Measurements from ENCODE around the gene ARMH3. TPM values are rescaled to one million over a fixed set of nuclear protein-coding genes. Genes with fewer than 3 reads are reported as not detected.
"Not testable (repeated sequence)": the region's sequence is repeated elsewhere in the genome, so short reads cannot be mapped to it uniquely, and the experiment has no call there.

ARMH3 gene
- total RNA-seq, 2 experiments from 2014 or later, result 22.8 to 23.9 TPM

DNA sequence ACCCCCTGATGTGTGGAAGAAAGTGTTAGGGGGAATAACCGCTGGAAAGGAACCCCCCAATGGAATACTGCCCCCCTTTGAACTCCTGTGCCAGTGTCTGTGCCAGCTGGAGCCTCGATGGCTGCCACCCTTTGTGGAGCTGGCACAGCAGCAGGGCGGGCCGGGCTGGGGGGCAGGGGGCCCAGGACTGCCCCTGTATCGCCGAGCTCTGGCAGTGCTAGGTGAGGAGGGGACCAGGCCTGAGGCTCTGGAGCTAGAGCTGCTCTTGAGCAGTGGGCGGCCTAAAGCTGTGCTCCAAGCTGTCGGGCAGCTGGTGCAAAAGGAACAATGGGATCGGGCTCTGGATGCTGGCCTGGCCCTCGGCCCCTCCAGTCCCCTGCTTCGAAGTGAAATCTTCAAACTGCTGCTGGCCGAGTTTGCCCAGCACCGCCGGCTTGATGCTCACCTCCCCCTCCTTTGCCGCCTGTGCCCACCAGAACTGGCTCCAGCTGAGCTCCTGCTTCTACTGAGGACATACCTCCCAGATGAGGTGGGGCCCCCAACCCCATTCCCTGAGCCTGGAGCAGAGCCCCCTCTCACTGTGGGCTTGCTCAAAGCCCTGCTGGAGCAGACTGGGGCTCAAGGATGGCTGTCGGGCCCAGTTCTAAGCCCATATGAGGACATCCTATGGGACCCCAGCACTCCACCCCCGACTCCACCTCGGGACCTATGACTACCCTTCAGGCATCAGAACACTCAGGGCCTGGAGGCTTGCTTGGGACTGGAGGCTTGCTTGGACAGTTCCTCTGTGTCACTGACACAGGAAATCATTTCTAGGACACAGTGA, 11.3 kb upstream of the ARMH3 start:
- Mint-ChIP-seq H3K9me3 (no peaks in the 10 kb centered on the region), H3K27ac (no peak overlapping the region), H3K4me1 (peaks cover 32% of the 10 kb centered on the region), H3K4me3 (no peak overlapping the region), H3K36me3 (ENCODE audit: low read depth) (peaks cover 12% of the 10 kb centered on the region), H3K27me3 (no peaks in the 10 kb centered on the region)
- no peak for DNase-seq
- ChIA-PET CTCF (interaction anchor here (0.9 to 2.5 kb wide), 5 partner anchors 15 to 227 kb away, joined by 3 to 14 read pairs (median 5); no protein-coding TSS in a partner anchor), POLR2A (interaction anchor here (0.9 to 4.6 kb wide), 3 partner anchors 12 to 47 kb away, joined by 3 to 47 read pairs (median 5); partner anchors contain the start of gene ARMH3)

DNA sequence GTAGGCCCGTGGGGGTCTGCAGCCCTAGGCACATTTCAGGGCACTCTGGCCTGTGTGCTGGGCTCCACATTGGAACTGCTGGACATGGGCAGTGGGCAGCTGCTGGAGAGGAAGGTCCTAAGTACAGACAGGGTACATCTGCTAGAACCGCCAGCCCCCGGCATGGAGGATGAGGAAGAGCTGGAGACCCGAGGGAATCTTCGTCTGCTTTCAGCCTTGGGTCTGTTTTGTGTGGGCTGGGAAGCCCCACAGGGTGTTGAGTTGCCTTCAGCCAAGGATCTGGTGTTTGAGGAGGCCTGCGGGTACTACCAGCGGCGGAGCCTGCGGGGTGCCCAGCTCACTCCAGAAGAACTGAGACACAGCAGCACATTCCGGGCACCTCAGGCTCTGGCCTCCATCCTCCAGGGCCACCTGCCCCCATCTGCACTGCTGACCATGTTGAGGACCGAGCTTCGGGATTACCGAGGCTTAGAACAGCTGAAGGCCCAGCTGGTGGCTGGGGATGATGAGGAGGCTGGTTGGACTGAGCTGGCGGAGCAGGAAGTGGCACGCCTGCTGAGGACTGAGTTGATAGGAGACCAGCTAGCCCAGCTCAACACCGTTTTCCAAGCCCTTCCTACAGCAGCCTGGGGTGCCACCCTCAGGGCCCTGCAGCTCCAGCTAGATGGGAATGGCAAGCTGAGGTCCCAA, 10.6 kb upstream of the ARMH3 start:
- Mint-ChIP-seq H3K4me3 (peak overlapping the region; percentile 84), H3K27me3 (no peaks in the 10 kb centered on the region), H3K36me3 (ENCODE audit: low read depth) (peaks cover 12% of the 10 kb centered on the region), H3K9me3 (no peaks in the 10 kb centered on the region), H3K27ac (peak overlapping the region; percentile 82), H3K4me1 (peaks cover 32% of the 10 kb centered on the region)
- ChIA-PET CTCF (interaction anchor here (0.9 to 2.5 kb wide), 6 partner anchors 10 to 226 kb away, joined by 3 to 14 read pairs (median 6); partner anchors contain the start of gene ARMH3), POLR2A (interaction anchor here (0.9 to 4.6 kb wide), 4 partner anchors 11 to 248 kb away, joined by 3 to 47 read pairs (median 7); partner anchors contain the start of genes ARMH3 and OGA)
- no peak for DNase-seq

DNA sequence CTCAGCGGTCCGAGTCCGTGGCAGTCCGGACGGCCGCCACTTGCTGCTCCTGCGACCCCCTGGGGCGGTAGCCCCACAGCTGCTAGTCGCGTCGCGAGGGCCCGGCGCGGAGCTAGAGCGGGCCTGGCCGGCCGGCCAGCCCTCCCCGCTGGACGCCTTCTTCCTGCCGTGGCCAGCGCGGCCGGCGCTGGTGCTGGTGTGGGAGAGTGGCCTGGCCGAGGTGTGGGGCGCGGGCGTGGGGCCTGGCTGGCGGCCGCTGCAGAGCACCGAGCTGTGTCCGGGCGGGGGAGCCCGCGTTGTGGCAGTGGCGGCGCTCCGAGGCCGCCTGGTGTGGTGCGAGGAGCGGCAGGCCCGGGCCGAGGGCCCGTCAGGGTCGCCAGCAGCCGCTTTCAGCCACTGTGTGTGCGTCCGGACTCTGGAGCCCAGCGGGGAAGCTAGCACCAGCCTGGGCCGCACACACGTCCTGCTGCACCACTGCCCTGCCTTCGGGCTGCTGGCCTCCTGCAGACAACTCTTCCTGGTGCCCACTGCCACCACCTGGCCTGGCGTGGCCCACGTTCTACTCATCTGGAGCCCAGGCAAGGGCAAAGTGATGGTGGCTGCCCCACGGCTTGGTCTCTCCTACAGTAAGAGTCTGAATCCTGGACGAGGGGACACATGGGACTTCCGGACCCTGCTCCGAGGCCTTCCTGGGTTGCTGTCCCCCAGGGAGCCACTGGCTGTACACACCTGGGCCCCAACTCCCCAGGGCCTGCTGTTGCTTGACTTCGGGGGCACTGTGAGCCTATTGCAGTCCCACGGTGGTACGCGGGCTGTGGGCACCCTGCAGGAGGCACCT, 9.8 kb upstream of the ARMH3 start:
- POLR2A ChIA-PET, result interaction anchor here (0.7 to 4.6 kb wide), 9 partner anchors 10 to 247 kb away, joined by 3 to 47 read pairs (median 3); partner anchors contain the start of genes ARMH3, NOLC1 and OGA
- Mint-ChIP-seq H3K27ac (peak overlapping the region; percentile 82), H3K27me3 (no peaks in the 10 kb centered on the region)

GRCh38 chr10:102064868-102065560, 9.0 kb upstream of the ARMH3 start, which contains the start of gene HPS6:
Gene HPS6 (plus strand): TSS chr10:102065349. CDS start chr10:102065475, 126 bp downstream.
- H3K27me3 Mint-ChIP-seq, result no peaks in the 10 kb centered on the region
- peak; percentile 92 for DNase-seq
- peaks cover 32% of the 10 kb centered on the region for H3K4me1 Mint-ChIP-seq
- no peaks in the 10 kb centered on the region for H3K9me3 Mint-ChIP-seq
- peaks cover 12% of the 10 kb centered on the region for H3K36me3 Mint-ChIP-seq (ENCODE audit: low read depth)
- peak within 1 kb of the TSS; percentile 83 for H3K27ac Mint-ChIP-seq
- H3K4me3 Mint-ChIP-seq, result peak within 1 kb of the TSS; percentile 84
- ChIA-PET CTCF (interaction anchor here (1.5 to 2.5 kb wide), 4 partner anchors 8 to 224 kb away, joined by 6 to 14 read pairs (median 10); partner anchors contain the start of gene ARMH3), POLR2A (interaction anchor here (0.7 to 4.6 kb wide), 9 partner anchors 10 to 247 kb away, joined by 3 to 47 read pairs (median 3); partner anchors contain the start of genes ARMH3, NOLC1 and OGA)

More for the DNA sequence above, 9.8 kb upstream of the ARMH3 start:
- peaks cover 12% of the 10 kb centered on the region for H3K36me3 Mint-ChIP-seq (ENCODE audit: low read depth)
- peak overlapping the region; percentile 84 for H3K4me3 Mint-ChIP-seq
- peak; percentile 30 for DNase-seq
- peaks cover 32% of the 10 kb centered on the region for H3K4me1 Mint-ChIP-seq
- CTCF ChIA-PET, result interaction anchor here (1.5 to 2.5 kb wide), 4 partner anchors 9 to 225 kb away, joined by 6 to 14 read pairs (median 10); partner anchors contain the start of gene ARMH3
- H3K9me3 Mint-ChIP-seq, result no peaks in the 10 kb centered on the region

DNA sequence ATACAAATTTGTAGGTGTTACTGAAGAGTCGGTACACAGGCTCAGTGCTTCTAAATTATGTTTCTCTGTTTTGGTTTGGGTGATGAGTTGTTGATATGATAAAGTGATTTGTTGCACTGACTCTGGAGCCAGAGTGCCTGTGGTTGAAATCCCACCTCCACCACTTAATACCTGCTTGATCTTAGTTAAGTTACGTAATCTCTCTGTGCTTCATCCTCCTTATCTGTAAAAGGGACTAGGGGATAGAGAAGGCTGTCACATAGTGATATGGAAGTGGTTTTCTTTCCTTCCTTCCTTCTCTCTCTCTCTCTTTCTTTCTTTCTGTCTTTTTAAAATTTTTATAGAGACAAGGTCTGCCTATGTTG, 8.5 kb upstream of the ARMH3 start:
- POLR2A ChIA-PET, result interaction anchor here (1.6 kb wide), 1 partner anchor 12 kb away, joined by 5 read pairs; no protein-coding TSS in a partner anchor
- no peak for DNase-seq
- peak overlapping the region; percentile 83 for H3K27ac Mint-ChIP-seq
- H3K27me3 Mint-ChIP-seq, result no peaks in the 10 kb centered on the region
- H3K9me3 Mint-ChIP-seq, result no peaks in the 10 kb centered on the region
- H3K4me3 Mint-ChIP-seq, result peak overlapping the region; percentile 73
- peaks cover 32% of the 10 kb centered on the region for H3K4me1 Mint-ChIP-seq
- CTCF ChIA-PET, result no interaction called here
- H3K36me3 Mint-ChIP-seq (ENCODE audit: low read depth), result peaks cover 11% of the 10 kb centered on the region

GRCh38 chr10:102059987-102060386, 4.0 kb upstream of the ARMH3 start:
- POLR2A ChIA-PET, result no interaction called here
- Mint-ChIP-seq H3K27ac (no peak overlapping the region), H3K9me3 (no peaks in the 10 kb centered on the region), H3K27me3 (no peaks in the 10 kb centered on the region), H3K4me3 (no peak overlapping the region), H3K36me3 (ENCODE audit: low read depth) (no peaks in the 10 kb centered on the region), H3K4me1 (peaks cover 28% of the 10 kb centered on the region)
- no peak for DNase-seq
- CTCF ChIA-PET, result interaction anchor here (1.2 kb wide), 1 partner anchor 13 kb away, joined by 3 read pairs; no protein-coding TSS in a partner anchor

DNA sequence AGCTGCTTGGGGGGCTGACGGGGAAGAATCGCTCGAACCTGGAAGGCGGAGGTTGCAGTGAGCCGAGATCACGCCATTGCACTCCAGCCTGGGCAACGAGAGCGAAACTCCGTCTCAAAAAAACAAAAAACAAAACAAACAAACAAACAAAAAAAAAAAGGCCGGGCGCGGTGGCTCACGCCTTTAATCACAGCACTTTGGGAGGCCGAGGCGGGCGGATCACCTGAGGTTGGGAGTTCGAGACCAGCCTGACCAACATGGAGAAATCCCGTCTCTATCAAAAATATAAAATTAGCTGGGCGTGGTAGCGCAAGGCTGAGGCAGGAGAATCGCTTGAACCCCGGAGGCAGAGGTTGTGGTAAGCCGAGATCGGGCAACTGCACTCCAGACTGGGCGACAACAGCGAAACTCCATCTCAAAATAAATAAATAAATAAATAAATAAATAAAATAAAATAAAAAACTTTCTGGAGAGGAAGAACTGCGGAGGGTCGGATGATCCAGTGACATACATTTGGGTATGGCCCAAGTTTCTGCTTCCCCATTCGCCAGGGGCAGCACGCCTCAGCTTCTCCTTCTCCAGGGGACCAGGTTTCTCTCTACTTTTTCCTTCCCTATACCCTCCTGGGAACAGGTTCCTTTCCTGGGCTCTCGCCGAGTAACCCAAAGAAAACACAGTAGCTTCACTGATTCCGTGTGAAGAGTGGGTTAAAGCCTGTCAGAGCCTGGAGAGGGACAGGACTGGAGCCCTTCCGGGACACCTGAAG, 909 bp downstream of the ARMH3 start:
- Mint-ChIP-seq H3K4me3 (peak overlapping the region; percentile 99), H3K4me1 (peaks cover 39% of the 10 kb centered on the region), H3K27ac (peak overlapping the region; percentile 86)
- H3K27me3 Mint-ChIP-seq; H3K9me3 Mint-ChIP-seq; H3K36me3 Mint-ChIP-seq (ENCODE audit: low read depth); DNase-seq: not testable (repeated sequence)
- ChIA-PET POLR2A (interaction anchor here (0.7 to 3.9 kb wide), 6 partner anchors 12 to 237 kb away, joined by 3 to 47 read pairs (median 4); partner anchors contain the start of genes HPS6 and OGA), CTCF (interaction anchor here (0.7 to 2.9 kb wide), 7 partner anchors 18 to 219 kb away, joined by 3 to 13 read pairs (median 3); no protein-coding TSS in a partner anchor)

- ChIA-PET CTCF (no interaction called here), POLR2A (no interaction called here)
- Mint-ChIP-seq H3K4me1 (peaks cover 13% of the 10 kb centered on the region), H3K27me3 (no peaks in the 10 kb centered on the region), H3K36me3 (ENCODE audit: low read depth) (peaks cover 2% of the 10 kb centered on the region), H3K4me3 (no peak overlapping the region), H3K9me3 (no peaks in the 10 kb centered on the region), H3K27ac (no peak overlapping the region)
- DNase-seq, result no peak
Measured at GRCh38 chr10:102046095-102046494, 9.9 kb downstream of the ARMH3 start.

DNA sequence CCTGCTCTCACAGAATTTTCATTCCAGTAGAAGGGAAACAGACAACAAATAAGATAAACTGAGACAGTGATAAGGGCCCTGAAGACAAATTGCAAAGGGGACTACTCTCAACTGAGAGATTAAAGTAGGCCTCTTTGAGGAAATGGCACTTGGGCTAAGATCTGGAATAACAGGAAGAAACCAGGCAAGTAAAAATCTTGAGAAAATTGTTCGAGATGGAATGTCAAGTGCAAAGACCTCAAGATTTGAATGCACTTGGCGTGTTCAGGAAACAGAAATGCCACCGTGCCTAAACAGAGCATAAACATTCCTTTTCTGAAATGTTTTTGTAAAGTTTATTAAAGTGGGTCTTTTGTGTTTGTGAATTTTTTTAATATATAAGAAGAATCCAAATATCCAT, 10.7 kb downstream of the ARMH3 start:
- Mint-ChIP-seq H3K4me1 (peaks cover 13% of the 10 kb centered on the region), H3K36me3 (ENCODE audit: low read depth) (peaks cover 2% of the 10 kb centered on the region), H3K27ac (no peak overlapping the region), H3K9me3 (no peaks in the 10 kb centered on the region), H3K4me3 (no peak overlapping the region), H3K27me3 (no peaks in the 10 kb centered on the region)
- no peak for DNase-seq
- POLR2A ChIA-PET, result no interaction called here
- CTCF ChIA-PET, result no interaction called here

DNA sequence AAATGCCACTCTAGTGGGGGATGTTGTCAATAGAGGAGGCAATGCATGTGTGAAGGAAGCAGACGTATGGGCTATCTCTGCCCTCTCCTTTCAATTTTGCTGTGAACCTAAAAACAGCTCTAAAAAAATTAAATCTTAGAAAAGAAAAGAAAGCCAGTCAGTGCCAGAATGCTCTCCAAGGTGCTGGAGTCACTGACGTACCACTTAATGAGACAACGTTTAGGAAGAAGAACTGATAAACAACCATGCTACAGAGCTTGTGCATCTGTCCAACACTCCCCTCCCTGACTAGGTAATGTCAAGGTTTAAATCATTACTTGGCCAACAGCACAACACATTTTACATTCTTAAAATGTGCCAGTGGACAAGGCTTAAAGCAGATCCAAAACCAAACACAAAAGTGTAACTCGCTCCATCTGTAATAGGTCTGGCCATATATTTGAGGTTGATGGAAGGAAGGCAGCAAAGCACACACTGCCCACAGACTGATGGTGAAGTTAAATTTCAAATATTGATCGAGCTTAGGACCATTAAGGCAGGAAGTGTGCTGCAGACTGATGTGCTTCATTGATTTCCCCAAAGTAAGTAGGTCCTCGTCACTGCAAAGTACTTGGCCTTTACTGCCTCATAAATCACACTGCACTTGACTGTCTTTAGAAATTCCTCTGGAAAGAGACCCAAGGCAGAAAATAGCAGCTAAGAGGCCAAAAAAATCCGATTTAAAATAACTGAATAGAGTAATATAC, 15.5 kb downstream of the ARMH3 start:
- ChIA-PET CTCF (no interaction called here), POLR2A (interaction anchor here (0.8 kb wide), 1 partner anchor 201 kb away, joined by 4 read pairs; no protein-coding TSS in a partner anchor)
- Mint-ChIP-seq H3K36me3 (ENCODE audit: low read depth) (peaks cover 25% of the 10 kb centered on the region), H3K9me3 (no peaks in the 10 kb centered on the region), H3K27me3 (no peaks in the 10 kb centered on the region), H3K27ac (no peak overlapping the region), H3K4me3 (no peak overlapping the region), H3K4me1 (peaks cover 2% of the 10 kb centered on the region)
- no peak for DNase-seq

Data from activated CD4-positive, alpha-beta memory T cell treated with anti-CD3 and anti-CD28 coated beads, Interleukin-2, amount 10 ng/mL, durations not matched to agents 7 days and 5 days (primary cell).